Medulla oblongata (tissue), 1 donor: ENCODE data around the gene CYTH4.
"Not testable (repeated sequence)": the region's sequence is repeated elsewhere in the genome, so short reads cannot be mapped to it uniquely, and the experiment has no call there.

Source experiments
- DNase-seq: peaks from one replicate; pipeline ENCODE4 v3.0.0-alpha.2; 2015; ENCODE audit errors: extremely low spot score

Gene CYTH4

DNA sequence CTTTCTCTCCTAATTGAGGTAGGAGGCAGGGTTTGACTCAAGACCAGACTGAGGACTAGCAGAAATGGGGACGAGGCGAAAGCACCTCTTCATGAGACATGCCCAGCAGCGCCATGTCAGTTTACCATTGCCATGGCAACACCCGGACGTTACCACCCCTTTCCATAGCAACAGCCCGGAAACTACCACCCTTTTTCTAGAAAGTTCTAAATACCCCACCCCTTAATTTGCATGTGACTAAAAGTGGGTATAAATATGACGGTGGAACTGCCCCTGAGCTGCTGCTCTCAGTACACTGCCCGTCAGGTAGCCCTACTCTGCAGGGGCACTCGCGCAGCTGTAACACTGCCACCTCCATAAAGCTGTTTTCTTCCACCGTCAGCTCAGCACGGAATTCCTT is 32.3 kb upstream of the CYTH4 start:
- DNase-seq: no peak

DNA sequence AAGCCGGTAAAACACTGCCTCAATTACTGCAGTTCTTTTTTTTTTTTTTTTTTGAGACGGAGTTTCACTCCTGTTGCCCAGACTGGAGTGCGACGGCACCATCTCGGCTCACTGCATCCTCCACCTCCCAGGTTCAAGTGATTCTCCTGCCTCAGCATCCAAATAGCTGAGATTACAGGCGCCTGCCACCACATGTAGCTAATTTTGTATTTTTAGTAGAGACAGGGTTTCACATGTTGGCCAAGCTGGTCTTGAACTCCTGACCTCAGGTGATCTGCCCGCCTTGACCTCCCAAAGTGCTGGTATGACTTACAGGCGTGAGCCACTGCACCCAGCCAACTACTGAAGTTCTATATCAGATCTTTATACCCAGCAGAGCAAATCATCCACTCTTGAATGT is 30.5 kb upstream of the CYTH4 start:
- not testable (repeated sequence) for DNase-seq

DNA sequence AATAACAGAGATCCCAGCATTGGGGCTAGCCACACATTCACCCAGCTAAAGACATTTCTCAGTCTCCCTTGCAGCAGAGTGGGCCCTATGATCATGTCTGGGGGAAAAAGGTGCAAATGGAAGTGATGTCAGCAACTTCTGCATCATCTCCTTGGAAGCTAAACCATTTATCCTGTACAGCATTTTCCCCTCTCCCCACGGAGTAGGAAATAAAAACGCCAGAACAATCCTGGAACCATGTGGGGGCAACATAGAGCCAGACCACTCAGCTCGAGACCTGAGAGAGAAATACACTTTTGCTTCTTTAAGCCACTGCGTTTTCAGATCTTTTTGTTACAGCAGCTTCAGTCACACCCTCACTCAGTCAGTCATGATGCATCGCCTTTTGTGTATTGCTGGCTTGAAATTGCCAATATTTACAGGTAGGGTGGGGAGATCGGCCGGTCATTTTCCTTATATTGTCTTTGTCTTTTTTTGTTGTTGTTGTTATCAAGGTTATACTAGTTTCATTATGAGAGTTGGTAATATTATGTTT is 29.1 kb upstream of the CYTH4 start:
- no peak for DNase-seq

DNA sequence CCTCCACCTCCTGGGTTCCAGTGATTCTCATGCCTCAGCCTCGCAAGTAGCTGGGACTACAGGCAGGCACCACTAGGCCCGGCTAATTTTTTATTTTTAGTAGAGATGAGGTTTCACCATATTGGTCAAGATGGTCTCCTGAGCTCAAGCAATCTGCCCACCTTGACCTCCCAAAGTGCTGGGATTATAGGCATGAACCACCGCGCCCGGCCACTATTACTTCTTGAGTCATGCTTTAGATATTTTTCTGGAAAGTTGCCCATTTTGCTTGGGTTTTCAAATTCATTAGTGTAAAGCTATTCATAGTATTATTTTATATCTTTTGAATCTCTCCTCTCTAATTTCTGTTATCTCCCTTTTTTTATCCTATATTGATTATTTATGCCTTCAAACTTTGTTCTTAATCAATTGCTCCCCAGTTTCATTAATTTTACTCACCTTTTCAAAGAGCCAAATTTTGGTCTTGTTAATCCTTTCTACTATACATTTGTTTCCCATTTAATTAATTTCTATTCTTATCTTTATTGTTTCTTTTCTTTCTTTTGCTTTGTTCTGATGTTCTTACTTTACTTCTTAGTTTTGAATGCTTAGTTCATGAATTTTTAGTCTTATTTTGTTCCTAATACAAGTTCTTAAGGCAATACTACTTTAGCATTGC is 28.0 kb upstream of the CYTH4 start:
- DNase-seq: no peak

DNA sequence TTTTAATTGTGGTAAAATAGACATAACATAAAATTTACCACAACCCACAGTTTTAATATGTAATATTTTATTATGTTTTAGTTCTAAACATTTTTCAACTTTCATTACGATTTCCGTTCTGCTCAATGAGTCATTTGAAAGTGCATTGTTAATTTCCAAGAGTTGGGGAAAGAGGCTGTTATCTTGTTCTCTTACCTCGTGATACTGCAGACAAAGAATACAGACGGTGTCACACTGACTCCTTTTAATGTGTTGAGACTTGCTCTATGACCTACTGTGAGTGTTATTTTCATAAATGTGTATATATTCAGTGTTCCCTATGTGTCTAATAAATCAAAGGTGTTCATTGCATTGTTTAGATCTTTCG is 27.5 kb upstream of the CYTH4 start:
- DNase-seq: no peak

DNA sequence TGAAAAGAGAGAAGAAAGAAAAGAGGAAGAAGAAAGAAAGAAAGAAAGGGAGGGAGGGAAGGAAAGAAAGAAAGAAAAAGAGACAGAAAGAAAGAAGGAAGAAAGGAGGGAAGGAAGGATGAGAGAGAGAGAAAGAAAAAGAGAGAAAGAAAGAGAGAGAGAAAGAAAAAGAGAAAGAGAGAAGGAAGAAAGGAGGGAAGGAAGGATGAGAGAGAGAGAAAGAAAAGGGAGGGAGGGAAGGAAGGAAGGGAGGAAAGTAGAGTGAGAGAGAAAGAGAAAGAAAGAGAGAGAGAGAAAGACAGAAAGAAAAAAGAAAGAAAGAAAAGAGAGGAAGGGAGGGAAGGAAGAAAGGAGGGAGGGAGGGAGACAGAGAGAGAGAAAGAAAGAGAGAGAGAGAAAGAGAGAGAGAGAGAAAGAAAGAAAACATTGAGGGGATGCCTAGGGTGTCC is 26.7 kb upstream of the CYTH4 start:
- no peak for DNase-seq

DNA sequence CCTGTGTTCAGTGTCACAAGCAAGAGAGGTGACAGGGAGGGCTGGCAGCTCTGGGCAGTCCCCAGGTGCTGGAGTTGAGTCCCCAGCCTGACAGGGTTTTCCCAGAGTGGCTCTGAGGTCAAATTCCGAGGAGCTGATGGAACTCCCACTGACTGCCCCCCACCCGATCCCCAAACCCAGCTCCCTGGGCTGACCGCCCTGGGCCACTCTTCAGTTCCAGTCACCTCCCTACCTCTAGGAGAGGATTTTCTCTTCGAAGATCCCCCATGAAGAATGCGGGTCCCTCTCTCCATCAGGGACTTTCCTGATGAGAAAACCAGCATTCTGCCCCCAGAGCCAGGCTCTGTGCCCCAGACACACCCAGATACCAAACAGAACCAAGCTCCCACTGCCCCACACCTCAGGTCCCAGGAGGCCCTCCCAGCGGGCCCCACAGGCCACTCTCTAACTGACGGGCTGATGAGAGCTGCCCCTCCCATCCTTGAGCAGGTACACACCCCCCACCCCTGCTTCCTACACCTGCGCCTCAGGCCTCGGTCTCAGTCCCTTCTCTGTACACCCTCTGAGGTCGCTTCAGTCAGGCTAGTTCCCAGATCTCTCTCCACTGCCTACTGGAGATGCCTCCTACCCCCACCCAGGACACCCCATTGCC is 26.1 kb upstream of the CYTH4 start:
- DNase-seq: no peak

DNA sequence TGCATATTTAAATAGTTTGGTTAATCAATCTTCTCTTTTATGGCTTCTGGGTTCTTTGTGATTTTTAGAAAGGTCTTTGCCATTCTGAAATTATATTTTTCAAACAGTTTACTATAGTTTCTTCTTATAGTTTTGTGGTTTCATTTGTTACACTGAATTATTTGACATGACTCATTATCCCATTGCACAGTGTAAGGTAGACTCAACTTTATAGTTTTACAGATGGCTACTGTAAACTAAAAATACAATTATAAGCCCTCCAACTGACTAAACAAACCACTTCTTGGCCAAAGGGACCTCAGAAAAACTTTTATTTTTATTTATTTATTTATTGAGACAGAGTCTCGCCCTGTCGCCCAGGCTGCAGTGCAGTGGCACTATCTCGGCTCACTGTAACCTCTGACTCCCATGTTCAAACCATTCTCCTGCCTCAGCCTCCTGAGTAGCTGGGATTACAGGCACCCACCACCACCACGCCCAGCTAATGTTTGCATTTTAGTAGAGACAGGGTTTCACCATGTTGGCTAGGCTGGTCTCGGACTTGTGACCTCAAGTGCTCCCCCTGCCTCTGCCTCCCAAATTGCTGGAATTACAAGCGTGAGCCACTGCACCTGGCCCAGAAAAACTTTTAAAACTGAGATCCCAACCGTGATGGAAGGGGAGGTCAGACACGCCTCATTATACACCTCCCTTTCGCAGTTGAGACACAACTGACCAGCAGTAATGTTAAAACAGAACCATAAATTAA is 24.1 kb upstream of the CYTH4 start:
- DNase-seq: no peak

DNA sequence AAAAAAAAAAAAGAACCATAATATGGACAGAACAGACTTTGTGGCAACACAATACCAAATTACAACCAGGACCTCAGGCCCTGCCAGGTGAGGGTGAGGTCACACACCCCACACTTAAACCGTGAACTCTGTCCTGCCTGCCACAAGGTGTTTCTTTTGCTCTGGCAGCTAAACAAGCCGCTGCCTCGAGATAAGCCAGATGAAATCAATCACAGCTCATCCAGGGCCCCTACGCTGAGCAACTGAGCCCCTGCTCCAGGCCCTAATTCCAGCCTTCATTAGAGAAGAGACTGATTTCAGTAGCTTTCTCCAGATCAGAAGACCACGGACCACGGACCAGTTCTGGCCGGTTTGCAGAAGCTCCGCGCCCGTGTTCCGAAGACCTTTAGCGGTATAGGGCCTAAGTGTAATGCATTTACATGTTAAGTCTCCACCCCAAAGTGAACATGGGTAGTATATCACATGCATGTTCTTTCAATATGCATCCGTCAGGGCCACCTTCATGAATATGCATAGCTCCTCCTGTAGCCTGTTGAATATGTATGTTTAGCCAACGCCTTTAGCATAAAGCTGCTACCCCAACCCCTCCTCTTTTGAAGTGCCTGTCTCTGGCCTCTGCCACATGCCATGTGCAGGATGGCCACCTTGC is 23.4 kb upstream of the CYTH4 start:
- DNase-seq: no peak

DNA sequence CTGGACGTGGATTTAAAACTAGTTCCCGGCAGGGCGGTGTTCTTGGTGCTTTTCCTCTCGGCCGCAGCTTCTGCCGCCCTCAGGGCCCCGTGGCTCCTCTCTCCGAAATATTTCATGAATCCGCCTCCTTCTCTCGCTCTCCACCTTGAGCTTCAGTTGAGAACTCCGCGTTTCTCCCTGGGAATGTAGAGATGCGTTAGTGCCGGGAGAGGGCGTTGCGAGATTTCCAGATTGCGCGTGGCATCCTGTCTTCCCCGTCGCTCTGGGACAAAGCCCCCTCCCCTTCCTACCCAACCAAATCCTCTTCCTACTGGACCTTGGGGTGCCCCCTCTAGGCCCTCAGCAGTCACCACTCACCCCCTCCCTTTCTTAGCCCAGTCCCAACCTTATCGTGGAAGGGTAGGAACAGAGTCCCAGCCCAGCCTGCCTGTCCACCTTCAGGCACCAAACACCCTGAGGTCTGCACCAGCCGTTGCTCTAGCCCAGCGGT is 22.7 kb upstream of the CYTH4 start:
- DNase-seq: peak; percentile 42

DNA sequence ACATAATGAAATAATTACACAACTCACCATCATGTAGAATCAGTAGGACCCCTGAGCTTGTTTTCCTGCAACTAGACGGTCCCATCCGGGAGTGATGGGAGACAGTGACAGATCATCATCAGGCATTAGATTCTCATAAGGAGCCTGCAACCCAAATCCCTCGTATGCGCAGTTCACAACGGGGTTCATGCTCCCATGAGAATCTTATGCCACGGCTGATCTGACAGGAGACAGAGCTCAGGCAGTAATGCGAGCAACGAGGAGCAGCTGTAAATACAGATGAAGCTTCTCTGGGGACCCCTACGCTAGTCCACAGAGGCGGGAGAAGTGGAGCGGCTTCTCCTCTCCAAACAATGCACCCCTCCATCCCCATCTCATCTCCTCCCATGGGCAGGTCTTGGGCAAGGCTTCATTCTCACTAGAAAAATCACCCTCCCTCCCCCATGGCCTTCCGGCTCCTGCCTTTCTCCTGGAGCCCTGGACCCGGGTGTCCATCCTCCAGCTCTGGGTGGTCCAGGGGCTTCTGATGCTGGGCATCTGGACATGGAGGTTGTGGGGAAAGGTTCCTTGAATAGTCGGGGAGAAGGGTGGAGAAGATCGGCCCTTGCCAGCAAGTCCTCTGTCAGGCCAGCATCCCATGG is 22.0 kb upstream of the CYTH4 start:
- DNase-seq: no peak

DNA sequence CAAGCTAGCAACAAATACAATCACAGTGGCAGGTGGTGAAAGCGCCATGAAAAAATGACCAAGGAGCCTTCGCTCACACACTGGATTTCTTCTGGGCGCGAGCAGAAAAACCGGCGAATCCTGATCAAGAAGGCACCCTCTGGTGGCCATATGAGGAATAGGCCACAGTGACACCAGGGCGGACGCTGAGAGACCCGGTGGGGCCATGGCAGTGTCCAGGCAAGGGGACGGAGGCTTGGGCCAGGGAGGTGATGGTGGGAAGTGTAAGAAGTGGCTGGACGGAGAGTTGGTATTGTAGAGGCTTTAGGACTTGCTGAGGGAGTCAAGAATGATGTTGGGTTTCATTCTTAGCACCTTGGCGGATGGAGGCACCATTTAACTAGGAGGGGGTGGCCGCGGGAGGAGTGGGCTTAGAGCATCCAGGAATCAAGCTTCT is 21.4 kb upstream of the CYTH4 start:
- DNase-seq: peak; percentile 35

DNA sequence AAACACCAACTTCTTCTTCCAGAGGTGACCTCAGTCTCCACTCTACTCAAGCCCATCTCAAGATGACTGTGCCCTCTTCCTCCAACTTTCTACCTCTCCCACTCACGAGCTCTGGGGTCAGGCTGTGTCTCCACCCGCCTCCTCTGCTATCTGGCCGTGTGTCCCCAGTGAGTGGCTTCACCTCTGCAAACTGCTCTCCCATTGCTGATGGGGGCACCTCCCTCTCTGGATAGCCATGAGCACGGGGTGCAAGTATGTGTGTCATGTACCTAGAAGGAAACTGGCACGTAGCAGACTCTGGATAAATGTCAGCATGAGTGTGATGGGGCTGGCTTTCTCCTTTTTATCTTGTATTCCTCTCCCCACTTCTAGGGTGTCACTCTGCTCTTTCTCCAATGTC is 20.0 kb upstream of the CYTH4 start:
- DNase-seq: no peak

DNA sequence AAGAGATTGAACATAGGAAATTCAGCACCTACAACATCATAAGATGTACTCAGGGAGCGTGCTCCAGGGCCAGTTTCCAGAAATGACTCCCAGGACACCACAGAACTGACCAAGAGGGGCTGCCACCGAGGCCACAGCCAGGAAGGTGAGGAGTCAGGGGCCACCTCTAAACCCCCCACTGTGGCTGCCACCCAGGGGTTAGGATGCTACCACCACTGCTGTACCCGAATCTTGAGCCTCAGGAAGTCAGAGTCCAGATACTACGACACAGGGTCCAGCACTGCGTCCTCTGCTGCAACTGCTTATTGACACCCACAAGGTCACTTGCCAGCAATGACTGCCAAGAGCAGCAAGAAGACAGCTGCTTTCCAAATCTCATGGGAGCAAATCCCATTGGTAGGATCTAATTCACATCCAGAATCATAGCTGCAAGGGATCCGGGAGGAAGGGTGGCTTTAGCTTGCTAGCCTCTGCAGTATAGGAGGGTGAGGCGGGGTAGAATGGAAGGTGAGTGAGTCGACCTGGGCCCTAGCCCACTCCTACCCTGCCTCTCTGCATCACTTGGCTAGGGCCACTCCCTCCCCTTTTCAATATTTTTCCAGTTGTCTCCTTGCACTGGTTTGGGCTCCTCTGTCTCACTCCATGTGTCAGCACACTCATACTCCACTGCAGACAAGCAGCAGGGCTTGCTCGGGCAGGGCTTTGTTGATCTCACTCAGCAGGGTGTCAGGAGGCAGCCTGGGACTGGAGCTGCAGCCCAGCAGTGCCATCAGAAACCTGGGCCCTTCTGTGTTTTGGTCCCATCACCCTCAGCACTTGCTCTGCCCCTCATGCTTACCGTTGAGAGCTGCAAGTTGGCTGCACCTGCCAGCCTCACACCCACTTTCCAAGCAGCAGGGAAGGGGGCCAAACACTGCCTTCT is 18.1 kb upstream of the CYTH4 start:
- no peak for DNase-seq

DNA sequence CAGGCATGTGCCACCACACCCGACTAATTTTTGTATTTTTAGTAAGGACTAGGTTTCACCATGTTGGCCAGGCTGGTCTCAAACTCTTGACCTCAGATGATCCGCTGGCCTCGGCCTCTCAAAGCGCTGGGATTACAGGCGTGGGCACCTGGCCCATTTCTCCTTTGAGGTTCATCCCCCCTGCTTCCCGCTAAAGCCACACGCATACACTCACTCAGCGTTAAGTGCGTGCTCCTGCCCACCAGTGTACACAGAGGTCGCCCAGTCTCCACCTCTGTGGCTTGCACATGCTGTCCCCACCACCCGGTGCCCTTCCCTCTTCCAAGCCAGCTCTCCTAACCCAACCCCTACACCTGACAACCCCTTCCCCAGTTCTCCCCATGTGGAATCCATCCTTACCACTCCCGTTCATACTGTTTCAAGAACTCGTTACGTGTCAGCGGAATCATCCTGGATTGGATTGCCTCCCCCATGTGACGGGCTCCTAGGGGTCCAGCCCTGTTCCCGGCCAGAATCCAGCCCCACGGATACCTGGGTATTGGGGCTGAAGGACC is 15.7 kb upstream of the CYTH4 start:
- no peak for DNase-seq

DNA sequence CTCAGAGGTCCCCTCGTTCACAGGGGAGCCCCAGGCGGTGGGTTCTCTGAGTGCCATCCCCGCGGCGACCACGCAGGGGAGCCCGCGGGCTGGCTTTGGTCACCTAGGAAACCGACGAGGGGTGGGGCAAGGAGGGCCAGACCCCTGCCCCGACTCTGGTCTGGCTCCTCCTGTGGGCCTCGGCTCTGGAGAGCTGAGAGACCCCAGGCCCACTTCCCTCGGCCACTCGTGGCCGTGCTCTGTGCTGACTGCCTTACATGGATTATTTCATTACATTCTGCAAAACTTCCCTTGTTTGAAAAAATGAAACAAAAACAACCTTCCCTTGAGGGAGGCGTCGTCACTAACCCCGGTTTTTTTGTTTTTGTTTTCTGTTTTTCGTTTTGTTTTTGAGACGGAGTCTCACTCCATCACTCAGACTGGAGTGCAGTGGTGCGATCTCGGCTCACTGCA is 15.1 kb upstream of the CYTH4 start:
- DNase-seq: peak; percentile 46

DNA sequence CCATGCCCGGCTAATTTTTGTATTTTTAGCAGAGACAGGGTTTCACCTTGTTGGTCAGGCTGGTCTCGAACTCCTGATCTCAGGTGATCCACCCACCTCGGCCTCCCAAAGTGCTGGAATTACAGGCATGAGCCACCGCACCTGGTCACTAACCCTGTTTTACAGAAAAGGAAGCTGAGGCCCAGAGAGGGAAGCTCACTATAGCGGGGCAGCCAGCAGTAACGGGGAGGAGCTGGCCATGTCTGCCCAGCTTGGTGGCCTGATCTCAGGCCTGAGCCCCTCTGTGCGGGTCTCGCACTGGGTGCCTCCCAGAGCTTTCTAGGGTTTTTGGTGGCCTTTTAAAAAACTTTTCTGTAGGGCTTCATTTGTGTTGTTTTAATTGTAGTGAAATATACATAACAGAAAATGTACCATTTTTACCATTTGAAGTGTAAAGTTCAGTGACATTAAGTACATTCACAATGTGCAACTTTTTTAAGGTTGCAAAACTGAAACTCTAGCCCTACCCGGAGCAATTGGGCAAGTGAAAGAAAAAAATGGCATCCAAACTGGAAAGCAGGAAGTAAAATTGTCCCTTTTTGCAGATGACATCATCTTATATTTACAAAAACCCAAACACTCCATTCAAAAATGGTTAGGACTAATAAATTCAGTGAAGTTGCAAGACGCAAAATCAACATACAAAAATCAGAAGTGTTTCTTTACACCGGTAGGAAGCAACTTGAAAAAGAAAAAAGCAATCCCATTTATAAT is 14.5 kb upstream of the CYTH4 start:
- DNase-seq: no peak

DNA sequence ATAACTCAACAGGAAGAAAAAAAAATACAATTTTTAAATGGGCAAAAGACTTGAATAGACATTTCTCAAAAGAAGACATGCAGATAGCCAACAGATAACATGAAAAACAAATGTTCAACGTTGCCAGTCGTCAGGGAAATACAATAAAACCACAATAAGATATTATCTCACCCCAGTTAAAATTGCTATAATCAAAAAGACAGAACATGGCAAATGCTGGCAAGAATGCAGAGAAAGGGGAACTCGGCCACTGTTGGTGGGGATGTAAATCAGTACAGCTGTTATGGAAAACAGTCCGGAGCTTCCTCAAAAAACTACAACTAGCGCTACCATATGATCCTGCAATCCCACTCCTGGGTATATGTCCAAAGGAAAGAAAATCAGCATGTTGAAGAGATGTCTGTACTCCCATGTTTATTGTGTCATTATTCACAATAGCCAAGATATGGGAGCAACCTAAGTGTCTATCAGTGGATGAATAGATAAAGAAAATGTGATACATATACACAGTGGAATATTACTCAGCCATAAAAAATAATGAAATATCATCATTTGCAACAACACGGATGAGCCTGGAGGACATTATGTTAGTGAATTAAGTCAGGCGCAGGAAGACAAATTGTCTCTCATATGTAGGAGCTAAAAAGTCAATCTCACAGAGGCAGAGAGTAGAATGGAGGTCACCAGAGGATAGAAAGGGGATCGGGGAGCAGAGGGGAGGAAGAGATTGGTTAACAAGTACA is 12.2 kb upstream of the CYTH4 start:
- peak; percentile 39 for DNase-seq
